DMS153 treated with DMSO at 0.1 percent for 48 hours (cell line): ENCODE data around the gene MT1F.

Experiments
- DNase-seq: peaks from one replicate; lab custom pipeline; 2025; ENCODE audit not compliant: unreplicated experiment; lab: John Stamatoyannopoulos, UW

MT1F gene

GRCh38 chr16:56690420-56691122, 32.8 kb downstream of the MT1F start:
- no peak for DNase-seq

DNA sequence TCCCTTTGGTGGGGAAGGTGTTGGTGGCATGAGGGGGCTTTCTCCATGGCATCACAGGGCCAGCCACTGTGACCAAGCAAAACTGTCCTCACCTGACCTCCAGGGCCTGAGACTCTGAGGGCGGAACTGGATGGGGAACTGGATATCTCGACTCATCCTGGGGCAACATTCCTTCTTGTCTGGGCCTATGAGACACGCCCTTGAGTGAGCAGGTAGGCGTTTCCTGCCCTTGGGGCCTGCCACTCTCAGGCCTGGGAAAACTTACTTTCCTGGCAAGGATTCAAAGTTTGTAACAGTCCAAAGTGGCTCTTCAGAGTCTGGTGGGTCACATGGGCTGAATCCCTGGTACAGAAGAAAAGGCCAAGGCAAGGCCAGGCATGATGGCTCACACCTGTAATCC, 34.1 kb downstream of the MT1F start:
- DNase-seq: no peak

GRCh38 chr16:56695246-56695645, 37.5 kb downstream of the MT1F start:
- no peak for DNase-seq

DNA sequence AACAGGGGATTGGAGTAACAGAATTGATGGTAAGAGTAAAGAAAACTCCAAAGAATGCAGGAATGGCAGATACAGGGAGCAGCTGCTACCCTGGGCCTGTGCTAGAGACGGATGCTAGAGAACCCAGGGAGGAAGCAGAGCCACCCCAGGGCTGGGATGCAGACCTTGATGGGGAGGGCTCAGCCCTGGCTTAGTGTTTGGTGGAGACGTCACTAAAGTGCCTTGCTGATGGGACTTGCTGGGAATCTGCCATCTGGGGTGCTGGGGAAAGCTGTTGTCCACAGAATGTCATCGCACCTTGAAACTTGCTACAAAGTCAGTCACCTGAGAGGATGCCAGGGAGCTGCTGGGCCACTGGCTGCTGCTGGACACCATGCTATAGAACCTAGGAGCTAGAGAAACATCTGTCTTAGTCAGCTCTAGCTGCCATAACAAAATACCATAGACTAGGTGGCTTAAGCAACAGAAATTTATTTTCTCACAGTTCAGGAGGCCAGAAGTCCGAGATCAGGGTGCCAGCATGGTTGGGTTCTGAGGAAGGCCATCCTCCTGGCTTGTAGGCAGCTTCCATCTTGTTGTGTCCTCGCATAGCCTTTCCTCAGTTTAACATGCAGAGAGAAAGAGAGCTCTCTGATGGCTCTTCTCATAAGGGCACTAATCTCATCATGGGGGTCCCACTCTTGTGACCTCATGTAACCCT, 39.8 kb downstream of the MT1F start:
- no peak for DNase-seq

DNA sequence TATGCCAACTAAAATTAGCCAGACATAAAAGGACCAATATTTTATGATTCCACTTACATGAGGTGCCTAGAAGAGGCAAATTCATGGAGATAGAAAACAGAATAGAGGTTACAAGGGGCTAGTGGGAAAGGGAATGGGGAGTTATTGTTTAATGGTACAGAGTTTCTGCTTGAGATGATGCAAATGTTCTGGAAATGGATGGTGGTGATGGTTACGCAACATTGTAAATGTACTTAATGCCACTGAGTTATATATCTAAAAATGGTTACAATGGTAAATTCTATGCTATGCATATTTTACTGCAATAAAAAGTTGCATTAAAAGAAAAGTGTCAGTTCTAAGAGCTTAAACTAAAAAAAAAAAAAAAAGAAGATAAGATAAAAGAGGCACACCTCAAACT, 42.4 kb downstream of the MT1F start:
- no peak for DNase-seq

DNA sequence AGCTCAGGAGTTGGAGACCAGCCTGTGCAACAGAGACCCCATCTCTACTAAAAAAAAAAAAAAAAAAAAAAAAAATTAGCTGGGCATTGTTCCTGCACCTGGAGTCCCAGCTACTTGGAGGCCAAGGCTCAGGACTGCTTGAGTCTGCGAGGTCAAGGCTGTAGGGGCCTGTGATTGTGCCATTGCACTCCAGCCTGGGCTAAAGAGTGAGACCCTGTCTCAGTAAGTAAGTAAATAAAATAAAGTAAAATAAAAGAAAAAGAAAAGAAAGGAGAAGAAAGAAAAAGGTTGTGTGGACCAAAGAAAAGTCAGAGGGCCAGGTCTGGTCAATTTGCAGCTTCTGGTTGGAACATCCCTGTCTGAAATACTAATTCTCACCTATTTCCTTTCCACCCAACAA, 42.9 kb downstream of the MT1F start:
- no peak for DNase-seq

GRCh38 chr16:56701534-56701933, 43.8 kb downstream of the MT1F start:
- no peak for DNase-seq

DNA sequence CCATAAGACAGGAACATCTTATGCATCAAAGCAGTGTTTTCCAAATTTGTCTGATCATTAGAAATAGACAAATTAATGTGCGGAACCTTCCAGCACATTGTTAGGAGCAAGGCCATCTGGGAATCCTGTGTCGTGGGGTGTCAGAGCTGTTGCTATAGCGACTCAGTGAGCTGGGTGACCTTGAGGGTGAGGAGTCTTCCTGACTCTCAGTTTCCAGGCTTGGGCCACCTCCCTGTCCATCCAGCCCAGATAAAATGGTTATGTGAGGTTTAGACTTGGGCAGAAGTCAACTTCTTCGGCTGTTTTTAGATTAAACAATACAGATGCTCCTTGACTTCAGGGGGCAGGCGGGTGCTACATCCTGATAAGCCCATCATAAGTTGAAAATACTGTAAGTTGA, 45.1 kb downstream of the MT1F start:
- no peak for DNase-seq
